ENCODE results near the gene GPR18.
"Not testable (repeated sequence)": the region's sequence is repeated elsewhere in the genome, so short reads cannot be mapped to it uniquely, and the experiment has no call there.

Gene GPR18

GRCh38 chr13:99230991-99231390, 27.2 kb downstream of the GPR18 start:
- DNase-seq: no peak

DNA sequence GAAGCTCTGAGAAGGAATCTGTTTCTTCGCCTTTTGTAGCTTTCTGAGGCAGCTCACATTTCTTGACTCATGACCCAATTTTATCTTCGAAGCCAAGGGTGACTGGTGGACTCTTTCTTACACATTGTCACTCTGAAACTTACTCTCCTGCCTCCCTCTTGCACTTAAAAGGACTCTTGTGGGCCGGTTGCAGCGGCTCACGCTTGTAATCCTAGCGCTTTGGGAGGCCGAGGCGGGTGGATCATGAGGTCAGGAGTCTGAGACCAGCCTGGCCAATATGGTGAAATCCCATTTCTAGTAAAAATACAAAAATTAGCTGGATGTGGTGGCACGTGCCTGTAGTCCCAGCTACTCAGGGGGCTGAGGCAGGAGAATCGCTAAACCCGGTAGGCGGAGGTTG, 27.6 kb downstream of the GPR18 start:
- not testable (repeated sequence) for DNase-seq

DNA sequence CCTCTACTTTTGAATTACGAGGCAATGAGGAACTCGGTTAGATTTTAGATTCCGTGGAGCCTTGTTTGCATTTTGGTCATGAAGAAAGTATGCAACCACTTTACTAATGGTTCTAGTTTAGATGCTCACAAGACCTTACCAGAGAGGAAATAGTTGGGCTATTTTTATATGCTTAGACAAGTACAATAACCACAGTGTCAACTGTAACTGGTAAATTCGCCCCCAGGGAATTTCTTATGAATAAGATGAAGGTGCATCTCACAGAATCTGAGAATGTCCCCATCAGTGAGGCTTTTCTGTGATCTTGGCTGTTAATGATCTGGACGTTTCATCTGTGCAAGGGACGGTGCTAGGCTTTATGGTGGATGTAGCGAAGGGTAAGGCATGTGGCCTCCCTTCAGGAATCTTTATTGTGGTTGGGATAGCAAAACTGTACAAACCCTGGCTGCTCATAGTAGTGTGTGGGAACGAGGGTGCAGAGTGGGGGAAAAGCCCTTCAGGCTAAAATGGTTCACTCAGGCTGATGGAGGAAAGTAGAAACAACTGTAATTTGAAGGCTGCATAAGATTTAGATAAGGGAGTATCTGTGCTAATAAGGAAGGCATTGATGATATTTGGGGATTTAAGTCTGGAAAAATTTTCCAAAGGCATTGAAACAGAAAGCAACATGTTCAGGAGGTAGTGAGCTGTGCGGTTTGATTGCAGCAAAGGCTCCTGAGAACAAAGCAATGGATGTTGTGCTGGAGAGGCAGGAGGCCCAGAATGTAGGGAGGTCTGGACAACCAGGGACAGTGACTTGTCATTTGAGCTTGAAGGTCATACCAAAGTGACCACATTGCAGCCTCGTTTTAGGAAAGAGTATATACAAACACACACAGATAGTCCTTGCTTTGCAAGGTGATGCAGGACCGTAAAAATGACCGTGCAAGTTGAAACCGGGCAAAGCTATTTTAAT, 29.2 kb downstream of the GPR18 start:
- DNase-seq: no peak

- no peak for DNase-seq
These were observed 30.1 kb downstream of the GPR18 start for GRCh38 chr13:99227909-99228688.

DNA sequence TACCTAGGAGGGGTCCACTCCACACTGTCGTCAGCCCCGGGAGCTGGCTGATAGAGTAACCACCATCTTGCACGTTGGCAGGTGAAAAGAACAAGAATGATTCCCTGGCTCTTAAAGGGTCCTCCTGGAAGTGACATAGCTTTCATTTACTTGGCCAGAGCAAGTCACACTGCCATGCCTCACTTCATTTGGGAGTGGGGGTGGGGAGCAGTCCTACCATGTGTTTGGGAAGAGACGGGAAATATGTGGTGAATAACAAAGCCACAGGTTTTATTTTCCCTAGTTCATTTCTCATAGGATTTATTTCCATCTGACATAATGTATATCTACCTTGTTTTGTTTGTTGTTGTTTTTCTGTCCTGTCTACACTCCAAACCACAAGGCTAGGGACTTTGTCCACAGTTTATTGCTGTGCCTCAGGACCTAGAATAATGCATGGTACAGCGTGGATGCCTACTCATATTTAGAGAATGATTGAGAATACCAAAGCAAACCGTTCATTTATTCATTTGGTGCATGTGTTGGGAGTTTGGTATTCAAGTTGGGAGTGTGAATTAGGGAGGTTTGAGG, 30.8 kb downstream of the GPR18 start:
- no peak for DNase-seq

DNA sequence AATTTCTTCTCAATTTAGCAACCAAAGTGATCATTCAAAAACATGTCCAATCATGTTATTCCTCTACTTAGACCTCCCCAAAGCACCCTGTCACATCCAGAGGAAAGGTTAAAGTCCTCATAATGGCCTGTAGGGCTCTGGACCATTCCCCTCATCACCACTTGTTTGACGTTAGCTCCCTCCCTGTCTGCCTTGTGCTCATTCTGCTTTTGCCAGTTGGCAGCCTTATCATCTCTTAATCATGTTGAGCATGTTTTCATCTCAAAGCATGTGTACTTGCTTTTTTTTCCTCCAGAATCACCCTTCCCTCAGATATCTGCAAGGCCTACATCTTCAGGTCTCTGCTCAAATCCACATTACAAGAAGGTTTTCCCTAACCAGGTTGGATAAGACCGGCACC, 31.7 kb downstream of the GPR18 start:
- DNase-seq: no peak

- no peak for DNase-seq
These were observed 33.1 kb downstream of the GPR18 start for GRCh38 chr13:99225078-99225477.

DNA sequence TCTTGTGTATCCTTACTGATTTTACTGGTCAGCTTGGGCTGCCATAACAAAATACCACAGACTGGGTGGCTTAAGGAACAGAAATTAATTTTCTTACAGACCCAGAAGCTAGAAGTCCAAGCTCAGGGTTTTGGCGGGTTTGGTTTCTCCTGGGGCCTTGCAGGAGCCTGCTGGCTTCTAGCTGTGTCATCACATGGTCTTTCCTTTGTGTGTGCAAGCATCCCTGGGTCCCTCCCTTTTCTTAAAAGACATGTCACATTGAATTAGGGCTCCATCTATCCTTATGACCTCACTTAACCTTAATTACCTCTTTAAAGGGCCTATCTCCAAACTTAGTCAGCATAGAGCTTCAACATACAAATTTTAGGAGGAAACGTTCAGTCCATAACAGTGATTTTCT, 34.2 kb downstream of the GPR18 start:
- no peak for DNase-seq

- no peak for DNase-seq
These were observed 34.6 kb downstream of the GPR18 start for GRCh38 chr13:99223587-99223986.

DNA sequence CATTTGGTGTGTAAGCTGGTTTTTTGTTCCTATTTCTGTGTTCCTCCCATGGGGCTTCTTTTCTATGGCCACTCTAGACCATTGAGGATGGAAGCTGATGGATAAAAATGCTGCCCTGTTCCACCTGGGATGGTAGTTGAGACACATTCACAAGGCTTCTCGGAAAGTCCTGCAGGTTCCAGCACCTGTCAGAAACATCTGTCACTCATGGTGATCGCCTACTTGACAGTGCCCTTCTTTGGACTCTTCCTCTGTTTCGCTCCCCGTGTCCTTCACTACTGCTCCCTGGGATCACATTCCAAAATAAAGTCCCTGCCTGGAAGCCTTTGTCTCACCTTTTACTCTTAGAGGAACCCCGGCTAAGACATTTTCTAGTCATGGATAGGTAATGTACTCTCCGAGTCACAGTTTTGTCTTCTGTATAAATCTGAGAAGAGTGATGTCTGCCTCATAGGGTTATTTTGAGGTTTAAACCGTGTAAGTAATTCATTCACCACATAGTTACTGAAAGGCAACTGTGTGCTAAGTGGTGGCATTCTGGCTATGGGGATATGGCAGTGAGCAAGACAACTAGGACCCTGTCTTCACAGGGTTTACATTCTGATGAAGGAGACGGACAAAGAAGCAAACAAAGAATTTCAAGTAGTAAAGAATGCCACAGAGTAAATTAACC, 36.5 kb downstream of the GPR18 start:
- DNase-seq: no peak

GRCh38 chr13:99220199-99220935, 37.8 kb downstream of the GPR18 start:
- no peak for DNase-seq

GRCh38 chr13:99218969-99219368, 39.2 kb downstream of the GPR18 start:
- no peak for DNase-seq

GRCh38 chr13:99218545-99218944, 39.6 kb downstream of the GPR18 start:
- DNase-seq: peak in 15 of 56 donors; percentile 4 to 56 (median 30)

GRCh38 chr13:99218126-99218525, 40.1 kb downstream of the GPR18 start:
- no peak for DNase-seq

DNA sequence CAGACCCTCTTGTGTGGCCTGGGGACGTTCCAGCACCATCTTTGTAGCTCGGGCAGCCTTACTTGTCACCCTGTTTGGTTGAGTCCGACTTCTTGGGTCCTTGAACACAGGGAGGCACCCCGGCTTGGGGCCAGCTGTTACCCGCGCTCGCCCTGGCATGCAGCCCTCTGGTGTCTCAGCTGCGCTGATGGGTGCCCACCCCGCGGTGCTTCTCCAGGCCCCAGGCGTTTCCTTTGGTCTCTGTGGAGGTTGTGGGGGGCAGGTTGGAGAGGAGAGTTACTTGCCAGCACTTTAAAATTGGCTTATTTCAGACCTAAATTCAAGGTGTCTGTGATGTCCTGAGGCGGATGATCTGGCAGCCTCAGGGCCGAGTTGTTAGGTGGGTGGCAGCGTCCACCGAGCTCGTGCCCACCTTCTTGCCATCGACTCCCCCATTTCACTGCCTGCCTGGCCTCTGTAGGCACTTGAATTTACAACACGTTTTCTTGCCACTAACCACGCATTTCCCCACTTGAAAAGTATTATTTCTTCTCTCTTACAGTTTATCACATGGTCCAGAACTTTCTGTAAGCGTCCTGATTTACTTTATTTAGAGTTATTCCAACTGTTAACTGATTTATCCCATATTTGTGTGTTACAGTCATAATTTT, 40.6 kb downstream of the GPR18 start:
- DNase-seq: no peak

GRCh38 chr13:99215184-99215830, 42.9 kb downstream of the GPR18 start:
- peak in 7 of 56 donors; percentile 3 to 30 (median 9) for DNase-seq

DNA sequence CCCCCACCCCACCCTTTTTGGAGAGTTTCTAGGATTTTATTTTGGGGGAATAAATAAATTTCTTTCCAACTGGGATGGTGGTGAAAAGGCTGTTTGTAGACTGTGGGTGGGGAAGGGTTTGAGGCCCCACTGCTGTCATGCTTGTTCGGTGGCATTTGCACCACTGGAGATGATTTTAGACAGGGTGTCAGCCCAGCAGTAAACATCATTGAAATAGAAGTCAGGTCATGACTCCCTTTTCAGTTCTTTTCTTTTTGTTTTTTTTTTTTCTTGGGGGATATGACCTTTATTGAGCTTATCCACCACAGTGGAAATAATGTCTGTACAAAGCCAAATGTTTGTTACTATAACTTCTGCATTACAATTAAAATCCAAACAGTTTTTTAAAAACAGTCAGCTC, 43.4 kb downstream of the GPR18 start:
- no peak for DNase-seq

DNA sequence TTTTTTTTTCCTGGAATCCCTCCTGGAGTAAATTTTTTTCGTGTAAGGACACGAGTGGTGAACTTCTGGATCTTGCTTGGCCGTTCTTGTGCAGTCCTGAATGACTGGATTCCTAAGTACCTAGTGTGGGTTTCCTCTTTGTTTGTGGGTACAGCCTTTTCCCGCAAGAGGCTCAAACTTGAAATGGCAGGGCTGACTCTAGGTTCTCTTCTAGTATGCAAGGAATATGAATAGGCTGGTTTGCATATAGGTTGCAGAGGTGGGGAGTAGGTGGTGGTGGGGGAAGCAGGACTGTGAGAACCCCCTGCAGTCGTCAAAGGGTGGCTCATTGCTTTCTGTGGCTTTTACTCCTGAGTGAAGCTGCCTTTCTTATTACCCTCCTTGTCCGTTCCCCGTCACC, 43.9 kb downstream of the GPR18 start:
- DNase-seq: no peak

- DNase-seq: no peak
These were observed 46.7 kb downstream of the GPR18 start for GRCh38 chr13:99211421-99212035.

Measured in amygdala (tissue), 56 donors.